RWPE1 (cell line): ENCODE data around the gene ITGB8.

ENCODE experiments used
- CTCF ChIA-PET: fragments of 350-600 bp; sonication (Branson Sonifier 250); formaldehyde crosslinking; extraction: SDS; loops from one replicate; lab custom pipeline; 2021; lab: Yijun Ruan, JAX
- POLR2A ChIA-PET: fragments of 400-600 bp; formaldehyde crosslinking; extraction: SDS; loops from one replicate; lab custom pipeline; 2020; ENCODE audit warnings: antibody characterized with exemption; ENCODE audit not compliant: low non-redundant PET; lab: Yijun Ruan, JAX
- DNase-seq: peaks from one replicate; pipeline ENCODE4 v3.0.0; 2012; ENCODE audit warnings: low spot score
- H3K27ac ChIP-seq: fragments of 450-650 bp; 2 replicates; pipeline ENCODE4 v1.5.1; 2017
- CTCF ChIP-seq: fragments of 450-650 bp; conservative IDR thresholded peaks from 2 replicates; pipeline ENCODE4 v1.5.1; 2017; ENCODE audit warnings: low read depth, mild to moderate bottlenecking

ITGB8 gene

GRCh38 chr7:20329389-20330238 lies 1.1 kb upstream of the ITGB8 start:
- POLR2A ChIA-PET: interaction anchor here (1.6 kb wide), 1 partner anchor 23 kb away, joined by 6 read pairs; no protein-coding TSS in a partner anchor
- peak; percentile 68 for DNase-seq
- CTCF ChIA-PET: interaction anchor here (0.5 to 1.0 kb wide), 8 partner anchors 31 to 616 kb away, joined by 3 to 5 read pairs (median 4); no protein-coding TSS in a partner anchor
- peak; percentile 67 for TF ChIP-seq CTCF
- peak overlapping the region; percentile 100 for H3K27ac ChIP-seq

- CTCF ChIA-PET: interaction anchor here (0.6 to 1.0 kb wide), 3 partner anchors 20 to 112 kb away, joined by 3 to 4 read pairs (median 3); no protein-coding TSS in a partner anchor
- peak overlapping the region; percentile 100 for H3K27ac ChIP-seq
- POLR2A ChIA-PET: interaction anchor here (0.7 to 1.6 kb wide), 3 partner anchors 21 to 265 kb away, joined by 3 to 6 read pairs (median 3); no protein-coding TSS in a partner anchor
- no peak for TF ChIP-seq CTCF
- peak; percentile 46 for DNase-seq
Observed at GRCh38 chr7:20330928-20331909, 519 bp downstream of the ITGB8 start.

- CTCF ChIA-PET: interaction anchor here (0.6 to 0.7 kb wide), 3 partner anchors 22 to 448 kb away, joined by 3 to 5 read pairs (median 4); no protein-coding TSS in a partner anchor
- peak overlapping the region; percentile 100 for H3K27ac ChIP-seq
- POLR2A ChIA-PET: no interaction called here
- no peak for TF ChIP-seq CTCF
- no peak for DNase-seq
Observed at GRCh38 chr7:20331910-20332813, 1.5 kb downstream of the ITGB8 start.

GRCh38 chr7:20338285-20338684 lies 7.6 kb downstream of the ITGB8 start:
- ChIA-PET POLR2A (no interaction called here), CTCF (no interaction called here)
- TF ChIP-seq CTCF: no peak
- no peak for DNase-seq
- no peak overlapping the region for H3K27ac ChIP-seq

GRCh38 chr7:20340839-20341238 lies 10.1 kb downstream of the ITGB8 start:
- TF ChIP-seq CTCF: no peak
- peak; percentile 57 for DNase-seq
- ChIA-PET POLR2A (no interaction called here), CTCF (no interaction called here)
- no peak overlapping the region for H3K27ac ChIP-seq
